HepG2 (cell line): Measurements from ENCODE around the gene ARHGAP9. TPM values are rescaled to one million over a fixed set of nuclear protein-coding genes. Genes with fewer than 3 reads are reported as not detected.

Experiments used
- ATAC-seq: fragments of 200-7000 bp; cut with Tn5 transposase; 3 replicates; pipeline ENCODE4 v1.9.1; 2020; ENCODE audit warnings: mild to moderate bottlenecking, moderate library complexity
- BruUV-seq: library from RNA; stranded (reverse); fragments of 400-500 nt; replicated peaks from 2 replicates; lab custom pipeline; 2021; lab: Mats Ljungman, UMichigan
- CTCF ChIA-PET: fragments of 300-600 bp; formaldehyde crosslinking; extraction: SDS; loops from one replicate; lab custom pipeline; 2021; ENCODE audit warnings: low total read pairs, inconsistent platforms, low intra/inter-chr PET ratio; lab: Yijun Ruan, JAX
- POLR2A ChIA-PET: fragments of 350-600 bp; sonication (Branson Sonifier 250); formaldehyde crosslinking; loops from one replicate; lab custom pipeline; 2020; ENCODE audit warnings: antibody characterized with exemption, inconsistent platforms; lab: Yijun Ruan, JAX
- DNase-seq: peaks from one replicate; pipeline ENCODE4 v3.0.0-alpha.2; 2015; ENCODE audit warnings: low spot score
- FAIRE-seq: peaks from 3 replicates; lab custom pipeline; 2011; peaks lifted over from hg19 to GRCh38; lab: Jason Lieb, UNC
- H2AFZ ChIP-seq: one replicate; pipeline ENCODE4 v1.6.1; 2011; ENCODE audit warnings: low read length, inconsistent platforms
- H3K27ac ChIP-seq: fragments of 300-600 bp; 3 replicates; pipeline ENCODE4 v1.8.0; 2011; ENCODE audit warnings: mixed run types, mild to moderate bottlenecking, mixed read lengths, low read length, inconsistent platforms; ENCODE audit not compliant: insufficient read depth; ENCODE audit errors: extremely low read length
- H3K27me3 ChIP-seq, 2 experiments: fragments of 200-600 bp in 1 of 2; 2 replicates in 1 of 2; 3 replicates in 1 of 2; pipeline versions ENCODE4 v1.6.0 to v1.8.0; 2011; ENCODE audit warnings: low read length in 2 of 2, mild to moderate bottlenecking in 2 of 2, moderate library complexity in 2 of 2, inconsistent platforms in 1 of 2; ENCODE audit not compliant: insufficient read depth in 2 of 2, control insufficient read depth in 1 of 2
- H3K36me3 ChIP-seq, 2 experiments: fragments of 200-600 bp in 1 of 2; replicated peaks in 1 of 2; 2 replicates in 1 of 2; 3 replicates in 1 of 2; pipeline versions ENCODE4 v1.5.1 to v1.8.0; 2011; ENCODE audit warnings: low read length in 2 of 2, inconsistent platforms in 1 of 2; ENCODE audit not compliant: insufficient read depth in 2 of 2, control insufficient read depth in 1 of 2
- H3K4me1 ChIP-seq: 2 replicates; pipeline ENCODE4 v1.5.1; 2012; ENCODE audit warnings: low read length, inconsistent platforms; ENCODE audit not compliant: insufficient read depth
- H3K4me2 ChIP-seq: 2 replicates; pipeline ENCODE4 v1.6.0; 2011; ENCODE audit warnings: low read depth, low read length, inconsistent platforms
- H3K4me3 ChIP-seq, 3 experiments: fragments of 200-600 bp in 1 of 3; sonication (generic), shearing (Covaris generic) in 1 of 3; replicated peaks in 1 of 3; 2 replicates each; pipeline ENCODE4 v1.5.1; 2011 to 2016; ENCODE audit warnings: low read length in 3 of 3, inconsistent platforms in 2 of 3, low read depth in 2 of 3, mild to moderate bottlenecking in 2 of 3, control low read depth in 1 of 3, mixed read lengths in 1 of 3; ENCODE audit not compliant: insufficient read depth in 1 of 3
- H3K79me2 ChIP-seq: one replicate; pipeline ENCODE4 v1.6.1; 2011; ENCODE audit warnings: low read length, inconsistent platforms; ENCODE audit not compliant: insufficient read depth
- H3K9ac ChIP-seq: 2 replicates; pipeline ENCODE4 v1.6.0; 2011; ENCODE audit warnings: mild to moderate bottlenecking, low read depth, low read length, inconsistent platforms; ENCODE audit not compliant: insufficient read depth
- H3K9me3 ChIP-seq: 2 replicates; pipeline ENCODE4 v1.5.1; 2012; ENCODE audit warnings: mild to moderate bottlenecking, low read length
- H4K20me1 ChIP-seq: 2 replicates; pipeline ENCODE4 v1.6.0; 2011; ENCODE audit warnings: inconsistent platforms, mild to moderate bottlenecking, low read length, moderate library complexity; ENCODE audit not compliant: insufficient read depth
- ATF1 ChIP-seq: IDR thresholded peaks from 2 replicates; pipeline ENCODE4 v1.6.1; 2016; ENCODE audit warnings: mild to moderate bottlenecking, control low read depth
- ESRRA ChIP-seq: sonication (generic); formaldehyde crosslinking; IDR thresholded peaks from 2 replicates; pipeline ENCODE4 v1.5.1; 2020; ENCODE audit warnings: mild to moderate bottlenecking, low read depth, missing genetic modification reagents
- HNF4A ChIP-seq: sonication (generic); formaldehyde crosslinking; IDR thresholded peaks from 2 replicates; pipeline ENCODE4 v1.4.0; 2020; ENCODE audit warnings: missing genetic modification reagents
- KLF6 ChIP-seq: IDR thresholded peaks from 2 replicates; pipeline ENCODE4 v1.8.0; 2016; ENCODE audit warnings: missing biosample characterization, missing genetic modification reagents
- MYNN ChIP-seq: sonication (generic); formaldehyde crosslinking; IDR thresholded peaks from 2 replicates; pipeline ENCODE4 v1.4.0; 2020; ENCODE audit warnings: mild to moderate bottlenecking, low read depth, missing genetic modification reagents
- RAD51 ChIP-seq: fragments of 450-650 bp; IDR thresholded peaks from 2 replicates; pipeline ENCODE4 v1.6.1; 2016; ENCODE audit warnings: borderline replicate concordance
- TBX3 ChIP-seq: fragments of 450-650 bp; IDR thresholded peaks from 2 replicates; pipeline ENCODE4 v1.6.1; 2017; ENCODE audit warnings: antibody characterized with exemption, mild to moderate bottlenecking, inconsistent platforms, borderline replicate concordance
- ZNF34 ChIP-seq: sonication (generic); formaldehyde crosslinking; IDR thresholded peaks from 2 replicates; pipeline ENCODE4 v1.4.0; 2020; ENCODE audit warnings: mild to moderate bottlenecking, missing genetic modification reagents, borderline replicate concordance
- WGBS: methylation state at CpG from one replicate; pipeline ENCODE4 v1.1.6; 2017; ENCODE audit warnings: low lambda C conversion rate; 5-methylcytosine and 5-hydroxymethylcytosine counted together
- in situ Hi-C: cut with HindIII; loops from 2 replicates; pipeline ENCODE4 v1.10.0; 2017; ENCODE audit warnings: low pct_unique_long_range_greater_than_20kb; ENCODE audit not compliant: extremely low pct_ligation_motif_present
- intact Hi-C: fragments of 100-400 bp; cut with micrococcal nuclease; formaldehyde crosslinking; loops from one replicate; pipeline ENCODE4 v1.10.0; 2022; ENCODE audit not compliant: unreplicated experiment
- polyA plus RNA-seq, 8 experiments: library from polyadenylated mRNA; depleted of rRNA in 3 of 8; stranded (reverse) in 7 of 8; unstranded in 1 of 8; fragments of >200 nt; fragmentation: Illumina TruSeq in 4 of 8; extraction: Trizol in 4 of 8; gene quantifications; 2 replicates each; pipeline versions ENCODE4 v1.2.1 to v1.2.3, GENCODE V29; 2011 to 2016; ENCODE audit warnings: low read depth in 4 of 8, missing spikeins in 1 of 8, mixed read lengths in 1 of 8; ENCODE audit not compliant: insufficient read depth in 1 of 8
- total RNA-seq, 5 experiments: library from RNA; depleted of rRNA; stranded (reverse); fragments of >200 nt; fragmentation: Illumina TruSeq; extraction: Trizol; gene quantifications; 2 replicates each; pipeline ENCODE4 v1.2.3, GENCODE V29; 2016; ENCODE audit warnings: low read depth in 1 of 5

ARHGAP9 gene
- total and polyA plus RNA-seq, 2 of the 13 experiments (the other 11 are each of a cell fraction or from before 2014, with no cell fraction given): 0.18 to 1.2 TPM

DNA sequence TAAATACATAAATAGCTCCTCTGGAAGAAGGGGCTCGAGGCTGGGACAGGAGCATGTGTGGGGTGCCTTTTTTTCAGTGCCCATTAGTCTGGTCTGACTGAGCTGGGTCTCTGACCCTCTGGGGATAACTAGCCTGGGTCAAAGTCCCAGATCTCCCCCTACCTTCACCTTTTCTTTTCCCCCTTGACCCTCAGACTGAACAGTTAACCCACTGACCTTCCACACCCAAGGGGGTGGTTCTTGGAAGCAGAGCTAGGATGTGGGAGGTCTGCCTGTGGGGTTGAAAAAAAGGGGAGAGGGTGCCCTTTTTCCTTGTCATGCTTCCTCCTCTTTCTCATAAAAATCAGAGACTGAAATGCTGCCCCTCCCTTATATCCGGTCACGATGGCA lies 21.0 kb downstream of the ARHGAP9 start:
- CTCF ChIA-PET: interaction anchor here (1.4 kb wide), 1 partner anchor 151 kb away, joined by 5 read pairs; no protein-coding TSS in a partner anchor
- POLR2A ChIA-PET: interaction anchor here (0.8 to 1.8 kb wide), 6 partner anchors 24 to 347 kb away, joined by 3 to 11 read pairs (median 4); partner anchors contain the start of genes DDIT3, INHBC and SHMT2
- no peak for ATAC-seq
- Histone ChIP-seq H3K4me3 (peak overlapping the region; percentile 63 to 94 (median 76)), H2AFZ (no peak overlapping the region), H3K27ac (peak overlapping the region; percentile 43), H3K9ac (peak overlapping the region; percentile 64), H4K20me1 (no peaks in the 10 kb centered on the region), H3K36me3 (no peaks in the 10 kb centered on the region), H3K4me1 (peaks cover 82% of the 10 kb centered on the region), H3K9me3 (no peaks in the 10 kb centered on the region), H3K79me2 (peaks cover 15% of the 10 kb centered on the region), H3K27me3 (peaks cover 0 to 9% of the 10 kb centered on the region in 2 experiments; a peak in 2 of 5 replicates), H3K4me2 (peak overlapping the region; percentile 100)
- no peak for FAIRE-seq
- DNase-seq: no peak
- in situ Hi-C loops (loop anchor here (5.0 kb wide), 1 partner anchor 196 kb away; no protein-coding TSS in a partner anchor), intact Hi-C loops (loop anchor here (10.0 kb wide), 1 partner anchor 704 kb away; the partner anchor contains the start of gene PRIM1)
- 0 out of 2 replicates have a peak, but pooled peaks have one; percentile 21 for TF ChIP-seq KLF6 (CRISPR knock-in tag)
- TF ChIP-seq RAD51: no peak
- 0 out of 2 replicates have a peak, but pooled peaks have one; percentile 2 for TF ChIP-seq ATF1
- no peak for TF ChIP-seq ZNF34 (CRISPR knock-in tag)
- TF ChIP-seq TBX3: no peak
- TF ChIP-seq ESRRA (CRISPR knock-in tag): 0 out of 2 replicates have a peak, but pooled peaks have one; percentile 16
- peak; percentile 17; the same call in 1 of the 2 replicates for TF ChIP-seq HNF4A
- TF ChIP-seq MYNN: no peak
- 45% methylated on average over 3 of the region's 3 CpGs for WGBS
- no TSS peak for BruUV-seq
